Astrocyte (in vitro differentiated cells and primary cell): ENCODE measurements around the gene C9orf85. TPM values are rescaled to one million over a fixed set of nuclear protein-coding genes. Genes with fewer than 3 reads are reported as not detected.

Source experiments
- DNase-seq: peaks from one replicate; pipeline ENCODE4 v3.0.0-alpha.2; 2010; ENCODE audit warnings: low read depth
- FAIRE-seq: peaks from 2 replicates; lab custom pipeline; 2011; peaks lifted over from hg19 to GRCh38; lab: Jason Lieb, UNC
- H2AFZ ChIP-seq: 2 replicates; pipeline ENCODE4 v1.6.0; 2012; ENCODE audit warnings: low read depth, low read length, inconsistent platforms
- H3K27ac ChIP-seq: 2 replicates; pipeline ENCODE4 v1.5.1; 2011; ENCODE audit warnings: low read depth, low read length, inconsistent platforms
- H3K27me3 ChIP-seq: 2 replicates; pipeline ENCODE4 v1.6.0; 2011; ENCODE audit warnings: low read length, inconsistent platforms; ENCODE audit not compliant: insufficient read depth
- H3K36me3 ChIP-seq: 2 replicates; pipeline ENCODE4 v1.5.1; 2011; ENCODE audit warnings: low read length, inconsistent platforms; ENCODE audit not compliant: insufficient read depth
- H3K4me1 ChIP-seq: 2 replicates; pipeline ENCODE4 v1.5.1; 2011; ENCODE audit warnings: low read length, inconsistent platforms; ENCODE audit not compliant: insufficient read depth
- H3K4me2 ChIP-seq: 2 replicates; pipeline ENCODE4 v1.6.0; 2012; ENCODE audit warnings: low read length, inconsistent platforms
- H3K4me3 ChIP-seq: 2 replicates; pipeline ENCODE4 v1.5.1; 2011; ENCODE audit warnings: low read depth, mild to moderate bottlenecking, low read length, inconsistent platforms; ENCODE audit not compliant: insufficient read depth
- H3K79me2 ChIP-seq: 2 replicates; pipeline ENCODE4 v1.6.0; 2012; ENCODE audit warnings: mild to moderate bottlenecking, low read length, inconsistent platforms; ENCODE audit not compliant: insufficient read depth
- H3K9ac ChIP-seq: 2 replicates; pipeline ENCODE4 v1.6.0; 2012; ENCODE audit warnings: mild to moderate bottlenecking, low read length, inconsistent platforms
- H3K9me3 ChIP-seq: 2 replicates; pipeline ENCODE4 v1.5.1; 2012; ENCODE audit warnings: low read depth, mild to moderate bottlenecking, low read length, inconsistent platforms; ENCODE audit not compliant: insufficient read depth
- H4K20me1 ChIP-seq: 2 replicates; pipeline ENCODE4 v1.6.0; 2012; ENCODE audit warnings: low read length, inconsistent platforms; ENCODE audit not compliant: insufficient read depth
- H3K27ac Mint-ChIP-seq: one replicate; pipeline ENCODE4 v1.8.0; 2021; ENCODE audit warnings: mild to moderate bottlenecking, mixed read lengths; ENCODE audit not compliant: unreplicated experiment
- H3K27me3 Mint-ChIP-seq: one replicate; pipeline ENCODE4 v1.8.0; 2021; ENCODE audit warnings: low read depth, mixed read lengths; ENCODE audit not compliant: unreplicated experiment
- H3K36me3 Mint-ChIP-seq: one replicate; pipeline ENCODE4 v1.8.0; 2021; ENCODE audit warnings: low read depth, mixed read lengths; ENCODE audit not compliant: unreplicated experiment
- H3K4me1 Mint-ChIP-seq: one replicate; pipeline ENCODE4 v1.8.0; 2021; ENCODE audit warnings: low read depth, mixed read lengths; ENCODE audit not compliant: unreplicated experiment
- H3K4me3 Mint-ChIP-seq: one replicate; pipeline ENCODE4 v1.8.0; 2021; ENCODE audit warnings: mild to moderate bottlenecking, moderate library complexity, mixed read lengths; ENCODE audit not compliant: unreplicated experiment
- H3K9me3 Mint-ChIP-seq: one replicate; pipeline ENCODE4 v1.8.0; 2021; ENCODE audit warnings: mild to moderate bottlenecking, mixed read lengths; ENCODE audit not compliant: unreplicated experiment
- CTCF ChIP-seq: IDR thresholded peaks from 2 replicates; pipeline ENCODE4 v1.5.1; 2011; ENCODE audit warnings: low read depth, mild to moderate bottlenecking, inconsistent platforms, low read length, moderate library complexity; ENCODE audit not compliant: insufficient read depth
- EZH2 ChIP-seq: IDR thresholded peaks from 2 replicates; pipeline ENCODE4 v1.6.1; 2012; ENCODE audit warnings: mild to moderate bottlenecking, low read length, inconsistent platforms; ENCODE audit not compliant: insufficient read depth
- total RNA-seq: library from RNA; stranded (reverse); gene quantifications from 2 replicates; pipeline ENCODE4 v1.2.1, GENCODE V29; 2021

The C9orf85 gene
- total RNA-seq, 1 donor from 2014 or later, result 15.2 TPM

DNA sequence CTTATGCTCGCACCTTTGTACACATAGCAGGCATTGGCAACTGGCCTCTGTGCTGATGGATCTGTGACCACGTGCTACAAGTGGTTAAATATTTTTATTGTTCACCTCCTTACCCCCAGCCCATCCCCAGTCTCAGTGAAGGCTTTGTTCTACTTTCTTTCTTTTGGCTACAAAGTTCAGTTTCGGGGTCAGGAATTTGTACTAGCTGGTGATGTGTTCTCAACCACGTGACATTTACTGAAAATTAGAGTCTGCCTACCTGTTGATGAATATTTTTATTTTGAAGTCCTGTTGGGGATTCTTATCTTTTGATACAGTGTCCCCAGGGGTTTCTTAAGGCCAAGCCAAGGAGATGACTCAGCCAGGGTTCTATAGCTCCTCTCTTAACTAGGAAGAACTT, 101.2 kb downstream of the C9orf85 start:
- Mint-ChIP-seq H3K27me3 (peaks cover 3% of the 10 kb centered on the region), H3K4me3 (no peak overlapping the region), H3K4me1 (peaks cover 5% of the 10 kb centered on the region), H3K9me3 (no peaks in the 10 kb centered on the region), H3K36me3 (no peaks in the 10 kb centered on the region), H3K27ac (no peak overlapping the region)
- no peaks in the 10 kb centered on the region for H3K9me3 ChIP-seq
- no peak for FAIRE-seq
- no peak overlapping the region for H3K9ac ChIP-seq
- H3K4me1 ChIP-seq, result no peaks in the 10 kb centered on the region
- no peak overlapping the region for H2AFZ ChIP-seq
- H3K79me2 ChIP-seq, result no peaks in the 10 kb centered on the region
- H3K27me3 ChIP-seq, result no peaks in the 10 kb centered on the region
- no peaks in the 10 kb centered on the region for H4K20me1 ChIP-seq
- H3K4me3 ChIP-seq, result no peak overlapping the region
- DNase-seq, result no peak
- no peak overlapping the region for H3K4me2 ChIP-seq
- no peak for TF ChIP-seq EZH2
- no peak for TF ChIP-seq CTCF
- no peaks in the 10 kb centered on the region for H3K36me3 ChIP-seq
- H3K27ac ChIP-seq, result no peak overlapping the region

DNA sequence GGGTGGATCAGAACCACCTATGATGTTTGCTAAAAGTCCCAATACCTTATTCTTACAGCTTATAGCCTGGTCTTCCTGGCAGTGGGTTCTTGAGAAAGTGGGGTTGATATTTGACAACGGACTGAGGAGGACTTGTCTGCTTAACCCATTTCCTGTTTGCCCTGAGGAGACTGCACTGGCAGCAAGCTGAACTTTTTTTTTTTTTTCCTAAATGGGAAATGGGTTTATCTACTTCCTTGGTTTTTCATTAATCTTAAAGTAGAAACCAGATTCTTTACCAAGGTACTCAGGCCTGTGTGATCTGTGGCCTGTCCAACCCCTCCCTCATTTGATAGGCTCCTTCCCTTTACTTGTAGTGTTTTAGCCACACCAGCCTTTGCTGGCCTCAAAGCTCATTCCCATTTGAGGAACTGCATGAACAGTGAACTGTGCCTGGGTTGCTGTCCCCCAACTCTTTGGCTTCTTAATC, 101.9 kb downstream of the C9orf85 start:
- H3K27me3 Mint-ChIP-seq, result peaks cover 3% of the 10 kb centered on the region
- FAIRE-seq, result no peak

More for the DNA sequence above, 101.9 kb downstream of the C9orf85 start:
- Histone ChIP-seq H3K79me2 (no peaks in the 10 kb centered on the region), H2AFZ (no peak overlapping the region), H4K20me1 (no peaks in the 10 kb centered on the region), H3K9me3 (no peaks in the 10 kb centered on the region), H3K36me3 (no peaks in the 10 kb centered on the region), H3K27me3 (no peaks in the 10 kb centered on the region), H3K27ac (no peak overlapping the region), H3K9ac (no peak overlapping the region), H3K4me3 (no peak overlapping the region), H3K4me1 (no peaks in the 10 kb centered on the region), H3K4me2 (no peak overlapping the region)
- DNase-seq, result no peak
- no peaks in the 10 kb centered on the region for H3K36me3 Mint-ChIP-seq
- H3K4me1 Mint-ChIP-seq, result peaks cover 5% of the 10 kb centered on the region
- no peak overlapping the region for H3K4me3 Mint-ChIP-seq
- TF ChIP-seq EZH2 (no peak), CTCF (no peak)
- H3K27ac Mint-ChIP-seq, result no peak overlapping the region
- no peaks in the 10 kb centered on the region for H3K9me3 Mint-ChIP-seq
